Smooth muscle cell (in vitro differentiated cells): ENCODE measurements around the gene COX6B2. TPM values are rescaled to one million over a fixed set of nuclear protein-coding genes. Genes with fewer than 3 reads are reported as not detected.

Experiments
- DNase-seq: peaks from one replicate; lab custom pipeline; 2025; ENCODE audit not compliant: unreplicated experiment; lab: John Stamatoyannopoulos, UW
- H2AFZ ChIP-seq: fragments of 200-600 bp; sonication (generic); 2 replicates; pipeline ENCODE4 v1.6.0; 2016; ENCODE audit warnings: antibody characterized with exemption, low read depth, mild to moderate bottlenecking
- H3F3A ChIP-seq: fragments of 200-600 bp; sonication (generic); 2 replicates; pipeline ENCODE4 v1.6.0; 2017; ENCODE audit warnings: antibody characterized with exemption, low read depth
- H3K27ac ChIP-seq: fragments of 200-600 bp; sonication (generic); 2 replicates; pipeline ENCODE4 v1.5.1; 2016; ENCODE audit warnings: low read depth, mild to moderate bottlenecking
- H3K27me3 ChIP-seq: fragments of 200-600 bp; sonication (generic); 2 replicates; pipeline ENCODE4 v1.6.1; 2016; ENCODE audit warnings: low read depth, mild to moderate bottlenecking
- H3K36me3 ChIP-seq: fragments of 200-600 bp; sonication (generic); 2 replicates; pipeline ENCODE4 v1.5.1; 2016; ENCODE audit warnings: low read depth
- H3K4me1 ChIP-seq: fragments of 200-600 bp; sonication (generic); 2 replicates; pipeline ENCODE4 v1.5.1; 2016; ENCODE audit warnings: low read depth
- H3K4me2 ChIP-seq: fragments of 200-600 bp; sonication (generic); 2 replicates; pipeline ENCODE4 v1.6.0; 2016; ENCODE audit warnings: mild to moderate bottlenecking
- H3K4me3 ChIP-seq: fragments of 200-600 bp; sonication (generic); 2 replicates; pipeline ENCODE4 v1.5.1; 2016; ENCODE audit warnings: mild to moderate bottlenecking
- H3K79me2 ChIP-seq: fragments of 200-600 bp; sonication (generic); 2 replicates; pipeline ENCODE4 v1.6.0; 2016; ENCODE audit warnings: low read depth, mild to moderate bottlenecking
- H3K9ac ChIP-seq: fragments of 200-600 bp; sonication (generic); 2 replicates; pipeline ENCODE4 v1.6.0; 2016; ENCODE audit warnings: low read depth
- H3K9me3 ChIP-seq: fragments of 200-600 bp; sonication (generic); replicated peaks from 2 replicates; pipeline ENCODE4 v1.5.1; 2016; ENCODE audit warnings: low read depth
- H4K20me1 ChIP-seq: fragments of 200-600 bp; sonication (generic); 2 replicates; pipeline ENCODE4 v1.6.0; 2016; ENCODE audit warnings: low read depth
- WGBS: methylation state at CpG from one replicate; pipeline ENCODE4 v1.1.7; 2016; ENCODE audit warnings: low lambda C conversion rate; 5-methylcytosine and 5-hydroxymethylcytosine counted together
- polyA plus RNA-seq: library from polyadenylated mRNA; unstranded; fragments of >200 nt; fragmentation: Nextera tagmentation; extraction: Ambion mirVana; gene quantifications from 2 replicates; pipeline ENCODE4 v1.2.1, GENCODE V29; 2016
- total RNA-seq: library from RNA; depleted of rRNA; stranded (reverse); fragments of >200 nt; gene quantifications from 2 replicates; pipeline ENCODE4 v1.2.3, GENCODE V29; 2014
- TF ChIP-seq, protein P1 (sequence below): fragments of 200-600 bp; sonication (generic); IDR thresholded peaks from 2 replicates; pipeline ENCODE4 v1.5.1; 2017; ENCODE audit warnings: borderline replicate concordance, mild to moderate bottlenecking, antibody characterized with exemption; ENCODE audit not compliant: insufficient read depth, poor library complexity, severe bottlenecking

Gene COX6B2
- total and polyA plus RNA-seq, 2 experiments from 2014 or later, result 0.18 to 1.7 TPM

- Histone ChIP-seq H3K4me3 (no peak overlapping the region), H3K9me3 (no peaks in the 10 kb centered on the region), H3K4me2 (no peak overlapping the region), H3K36me3 (no peaks in the 10 kb centered on the region), H3K9ac (no peak overlapping the region), H3K79me2 (no peaks in the 10 kb centered on the region), H3K4me1 (peaks cover 6% of the 10 kb centered on the region), H3F3A (peaks cover 22% of the 10 kb centered on the region), H2AFZ (no peak overlapping the region), H3K27ac (no peak overlapping the region), H4K20me1 (peaks cover 21% of the 10 kb centered on the region), H3K27me3 (no peaks in the 10 kb centered on the region)
- TF ChIP-seq, protein P1, sequence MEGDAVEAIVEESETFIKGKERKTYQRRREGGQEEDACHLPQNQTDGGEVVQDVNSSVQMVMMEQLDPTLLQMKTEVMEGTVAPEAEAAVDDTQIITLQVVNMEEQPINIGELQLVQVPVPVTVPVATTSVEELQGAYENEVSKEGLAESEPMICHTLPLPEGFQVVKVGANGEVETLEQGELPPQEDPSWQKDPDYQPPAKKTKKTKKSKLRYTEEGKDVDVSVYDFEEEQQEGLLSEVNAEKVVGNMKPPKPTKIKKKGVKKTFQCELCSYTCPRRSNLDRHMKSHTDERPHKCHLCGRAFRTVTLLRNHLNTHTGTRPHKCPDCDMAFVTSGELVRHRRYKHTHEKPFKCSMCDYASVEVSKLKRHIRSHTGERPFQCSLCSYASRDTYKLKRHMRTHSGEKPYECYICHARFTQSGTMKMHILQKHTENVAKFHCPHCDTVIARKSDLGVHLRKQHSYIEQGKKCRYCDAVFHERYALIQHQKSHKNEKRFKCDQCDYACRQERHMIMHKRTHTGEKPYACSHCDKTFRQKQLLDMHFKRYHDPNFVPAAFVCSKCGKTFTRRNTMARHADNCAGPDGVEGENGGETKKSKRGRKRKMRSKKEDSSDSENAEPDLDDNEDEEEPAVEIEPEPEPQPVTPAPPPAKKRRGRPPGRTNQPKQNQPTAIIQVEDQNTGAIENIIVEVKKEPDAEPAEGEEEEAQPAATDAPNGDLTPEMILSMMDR, result no peak
- 85% methylated on average over 27 of the region's 38 CpGs for WGBS
- no peak for DNase-seq
Measured at GRCh38 chr19:55362174-55362989, 7.9 kb upstream of the COX6B2 start.

- H2AFZ ChIP-seq, result no peak overlapping the region
- H3K79me2 ChIP-seq, result no peaks in the 10 kb centered on the region
- H3K9ac ChIP-seq, result no peak overlapping the region
- no peaks in the 10 kb centered on the region for H3K9me3 ChIP-seq
- no peak overlapping the region for H3K4me3 ChIP-seq
- peaks cover 16% of the 10 kb centered on the region for H3F3A ChIP-seq
- peaks cover 6% of the 10 kb centered on the region for H3K4me1 ChIP-seq
- no peaks in the 10 kb centered on the region for H3K36me3 ChIP-seq
- no peak for DNase-seq
- H3K4me2 ChIP-seq, result no peak overlapping the region
- 96% methylated on average over 15 of the region's 16 CpGs for WGBS
- TF ChIP-seq, protein P1, result no peak
- peaks cover 12% of the 10 kb centered on the region for H4K20me1 ChIP-seq
- H3K27ac ChIP-seq, result no peak overlapping the region
- H3K27me3 ChIP-seq, result peaks cover 3% of the 10 kb centered on the region
Measured at GRCh38 chr19:55360902-55361301, 6.4 kb upstream of the COX6B2 start.

- peaks cover 4% of the 10 kb centered on the region for H3F3A ChIP-seq
- no peaks in the 10 kb centered on the region for H3K79me2 ChIP-seq
- no peaks in the 10 kb centered on the region for H4K20me1 ChIP-seq
- H3K4me1 ChIP-seq, result peaks cover 6% of the 10 kb centered on the region
- H3K4me3 ChIP-seq, result no peak overlapping the region
- H3K4me2 ChIP-seq, result no peak overlapping the region
- H3K9ac ChIP-seq, result no peak overlapping the region
- 86% methylated on average over 32 of the region's 32 CpGs for WGBS
- no peaks in the 10 kb centered on the region for H3K36me3 ChIP-seq
- H3K27ac ChIP-seq, result no peak overlapping the region
- DNase-seq, result no peak
- TF ChIP-seq, protein P1, result no peak
- peaks cover 3% of the 10 kb centered on the region for H3K27me3 ChIP-seq
- H3K9me3 ChIP-seq, result no peaks in the 10 kb centered on the region
- H2AFZ ChIP-seq, result no peak overlapping the region
Measured at GRCh38 chr19:55358943-55359908, 4.7 kb upstream of the COX6B2 start.
